Hippocampal formation (tissue), 2 donors: Measurements from ENCODE around the gene IRAK3.
A peak's percentile ranks its signal among the peaks of the same experiment; 100 is the strongest.
"Not testable (repeated sequence)": the region's sequence is repeated elsewhere in the genome, so short reads cannot be mapped to it uniquely, and the experiment has no call there.

Source experiments
- DNase-seq, 2 donors: peaks; one replicate each; lab custom pipeline; 2025; lab: John Stamatoyannopoulos, UW

The IRAK3 gene

DNA sequence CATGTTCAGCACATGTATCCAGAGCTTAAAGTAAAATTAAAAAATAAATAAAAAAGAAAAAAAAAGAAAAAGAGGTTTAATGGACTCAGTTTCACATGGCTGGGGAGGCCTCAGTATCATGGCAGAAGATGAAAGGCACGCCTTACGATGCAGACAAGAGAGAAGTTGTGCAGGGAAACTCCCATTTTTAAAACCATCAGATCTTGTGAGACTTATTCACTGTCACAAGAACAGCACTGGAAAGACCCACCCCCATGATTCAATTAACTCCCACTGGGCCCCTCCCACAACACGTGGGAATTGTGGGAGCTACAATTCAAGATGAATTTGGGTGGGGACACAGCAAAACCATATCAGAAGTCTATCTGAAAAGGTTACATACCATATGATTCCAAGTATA, 24.0 kb downstream of the IRAK3 start:
- not testable (repeated sequence) for DNase-seq

DNA sequence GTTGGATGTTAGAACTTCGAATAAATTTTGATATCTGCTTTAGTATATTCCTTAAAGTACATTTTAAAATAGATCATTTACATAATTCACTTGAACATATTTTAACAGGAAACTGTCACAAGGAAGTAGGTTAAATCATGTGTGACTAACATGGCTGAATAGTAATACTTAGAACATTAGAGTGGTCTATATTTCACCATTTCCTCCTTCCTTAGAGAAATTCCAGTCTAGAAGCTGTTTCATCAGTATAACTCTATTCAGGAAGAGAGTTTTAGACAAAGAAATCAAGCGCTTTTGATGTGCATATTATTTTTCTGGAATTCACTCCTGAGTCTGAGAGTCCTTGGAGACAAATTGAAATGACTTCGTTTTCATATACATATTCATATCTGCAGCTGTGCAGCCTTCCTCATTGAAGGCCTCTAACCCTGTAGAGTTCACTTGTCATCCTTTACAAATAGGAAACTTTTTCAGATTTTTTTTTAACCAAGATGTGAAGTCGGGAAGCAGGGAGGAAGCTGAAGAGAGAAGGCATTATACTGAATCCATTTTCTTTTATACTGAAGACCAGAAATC, 28.4 kb downstream of the IRAK3 start:
- no peak for DNase-seq

DNA sequence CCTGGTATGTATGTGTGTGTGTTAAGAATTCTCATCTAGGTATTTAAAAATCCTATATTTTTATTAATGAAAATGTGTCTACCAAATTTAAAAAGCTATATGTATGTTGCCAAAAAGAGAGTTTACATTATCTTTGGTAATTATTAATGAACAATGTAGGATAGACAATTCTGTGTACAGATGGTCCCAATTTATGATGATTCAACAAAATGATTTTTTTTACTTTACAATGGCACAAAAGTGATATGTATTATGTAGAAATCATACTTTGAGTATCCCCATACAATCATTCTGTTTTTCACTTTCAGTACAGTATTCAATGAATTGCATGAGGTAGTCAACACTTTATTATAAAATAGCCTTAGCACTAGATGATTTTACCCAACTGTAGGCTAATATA, 39.4 kb downstream of the IRAK3 start:
- DNase-seq, result no peak

DNA sequence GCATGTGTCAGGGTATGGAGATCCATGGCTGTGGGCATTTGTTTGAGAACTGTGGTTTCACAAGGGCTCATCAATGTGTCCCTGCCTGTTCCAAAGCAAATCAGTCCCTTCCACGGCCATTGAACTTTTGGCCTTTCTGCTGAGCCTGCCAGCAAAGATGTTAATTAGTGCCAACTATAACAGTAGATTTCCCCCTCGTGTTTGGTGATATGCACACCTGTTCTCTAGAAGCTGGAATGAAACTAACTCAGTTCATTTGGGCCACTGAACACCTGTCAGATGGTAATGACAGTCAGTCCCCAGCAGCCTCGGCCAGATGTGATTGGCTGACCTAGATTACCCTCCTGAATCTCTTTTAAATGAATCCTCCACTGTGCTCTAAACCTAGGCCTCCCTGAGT, 43.2 kb downstream of the IRAK3 start:
- DNase-seq, result no peak

DNA sequence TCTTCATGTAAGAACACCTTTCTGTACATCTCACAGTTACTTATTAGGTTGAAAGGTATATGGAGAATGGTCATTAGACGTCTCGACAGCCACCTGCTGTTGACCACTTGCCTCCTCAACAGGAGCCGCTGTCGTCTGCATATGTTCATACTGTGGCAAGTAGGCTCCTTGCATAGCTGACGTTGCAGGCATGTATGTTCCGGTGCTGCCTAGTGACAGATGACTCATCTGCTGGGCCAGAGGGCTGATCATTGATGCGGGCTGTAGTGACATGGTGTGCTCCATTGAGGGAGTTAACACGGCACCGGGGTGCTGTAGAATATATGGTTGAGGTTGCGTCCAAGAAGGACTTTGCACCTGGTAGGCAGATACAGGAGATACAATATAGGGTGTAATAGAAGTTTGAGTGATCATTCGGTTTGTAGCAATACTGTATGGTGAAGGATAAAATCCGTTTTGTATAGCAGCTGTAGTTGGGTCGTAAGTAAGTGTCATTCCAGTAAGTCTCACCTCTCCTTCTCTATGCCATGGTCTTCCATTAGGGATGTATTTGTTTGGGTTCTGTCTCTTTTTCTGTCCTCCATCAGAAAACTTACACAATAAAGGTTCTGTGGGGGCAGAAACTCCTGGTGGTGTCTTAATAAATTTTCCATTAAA, 45.2 kb downstream of the IRAK3 start:
- DNase-seq, result peak in 1 of 2 donors; percentile 26

DNA sequence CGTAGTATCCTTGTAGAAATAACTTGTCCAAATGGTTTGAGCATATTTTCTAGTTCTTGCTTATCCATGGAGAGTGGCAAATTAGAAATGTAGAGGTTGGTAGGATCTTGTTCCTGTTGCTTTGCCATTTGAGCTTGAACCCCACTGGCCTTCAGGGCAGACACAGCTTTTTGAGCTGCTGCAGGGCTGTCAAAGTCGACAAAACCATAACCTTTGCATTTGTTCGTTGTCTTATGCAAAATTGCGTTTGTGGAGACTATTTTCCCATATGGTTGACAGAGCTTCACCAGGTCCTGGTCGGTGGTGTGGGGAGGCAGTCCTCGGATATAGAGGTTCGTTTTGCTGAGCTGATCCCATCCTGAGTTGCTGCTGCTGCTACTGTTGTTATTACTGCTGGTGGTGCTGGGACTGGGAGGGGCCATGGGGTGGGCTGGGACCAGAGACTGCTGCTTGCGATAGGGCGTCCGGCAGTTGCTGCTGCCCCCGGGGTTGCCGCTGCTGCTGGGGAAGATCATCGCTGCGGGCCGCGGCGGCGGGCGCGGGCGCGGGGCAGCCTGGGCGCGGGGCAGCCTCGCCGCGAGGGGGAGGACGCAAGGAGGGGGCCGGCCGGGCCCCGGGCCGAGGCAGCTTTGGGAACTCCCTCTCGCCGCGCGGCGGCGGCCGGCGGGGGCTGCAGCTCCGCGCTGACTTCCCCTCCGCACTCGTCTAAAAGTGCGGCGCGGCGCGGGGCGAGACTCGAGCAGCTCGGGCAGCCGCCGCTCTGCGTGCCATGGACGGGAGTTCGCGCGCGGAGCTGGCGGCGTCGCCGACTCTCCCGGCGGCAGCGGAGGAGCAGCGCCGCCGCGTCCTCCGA, 46.0 kb downstream of the IRAK3 start:
- DNase-seq, result peak in 1 of 2 donors; percentile 36

DNA sequence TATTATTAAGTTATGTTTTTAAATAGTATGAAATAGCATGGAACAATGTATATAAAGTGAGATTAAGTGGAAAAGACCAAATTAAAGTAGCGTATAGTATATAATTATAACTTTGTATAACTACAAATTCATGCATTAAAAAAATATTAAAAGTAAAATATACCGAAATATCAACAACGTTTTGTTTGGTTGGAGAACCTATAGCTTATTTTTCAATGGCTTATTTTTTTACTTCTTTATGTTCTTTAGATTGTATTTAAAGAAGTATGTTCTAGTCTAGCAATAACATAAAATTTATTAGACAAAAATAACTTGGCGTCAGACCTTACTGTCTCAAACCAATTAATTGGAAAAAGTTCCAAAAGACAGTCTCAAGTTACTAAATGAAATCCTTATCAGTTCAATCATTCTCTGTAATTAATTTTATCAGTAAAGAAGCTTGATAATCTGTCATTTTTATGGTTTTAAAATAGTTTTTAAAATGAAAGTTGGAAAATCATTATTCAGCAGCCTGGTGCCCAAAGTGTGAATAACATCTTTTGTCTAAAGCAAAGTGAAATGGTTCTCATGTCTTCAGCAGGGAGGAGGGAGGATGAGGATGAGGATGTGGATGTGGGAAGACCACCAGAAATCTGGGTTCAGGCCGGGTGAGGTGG, 46.7 kb downstream of the IRAK3 start:
- no peak for DNase-seq

DNA sequence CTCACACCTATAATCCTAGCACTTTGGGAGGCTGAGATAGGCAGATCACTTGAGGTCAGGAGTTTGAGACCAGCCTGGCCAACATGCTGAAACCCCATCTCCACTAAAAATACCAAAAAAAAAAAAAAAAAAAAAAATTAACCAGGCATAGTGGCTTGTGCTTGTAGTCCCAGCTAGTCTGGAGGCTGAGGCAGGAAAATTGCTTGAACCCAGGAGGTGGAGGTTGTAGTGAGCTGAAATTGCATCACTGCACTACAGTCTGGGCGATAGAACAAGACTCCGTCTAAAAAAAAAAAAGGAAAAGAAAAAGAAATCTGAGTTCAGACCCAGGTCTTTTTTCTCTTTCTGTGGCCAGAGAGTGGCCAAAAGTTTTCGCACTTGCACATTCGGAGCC, 47.3 kb downstream of the IRAK3 start:
- not testable (repeated sequence) for DNase-seq

DNA sequence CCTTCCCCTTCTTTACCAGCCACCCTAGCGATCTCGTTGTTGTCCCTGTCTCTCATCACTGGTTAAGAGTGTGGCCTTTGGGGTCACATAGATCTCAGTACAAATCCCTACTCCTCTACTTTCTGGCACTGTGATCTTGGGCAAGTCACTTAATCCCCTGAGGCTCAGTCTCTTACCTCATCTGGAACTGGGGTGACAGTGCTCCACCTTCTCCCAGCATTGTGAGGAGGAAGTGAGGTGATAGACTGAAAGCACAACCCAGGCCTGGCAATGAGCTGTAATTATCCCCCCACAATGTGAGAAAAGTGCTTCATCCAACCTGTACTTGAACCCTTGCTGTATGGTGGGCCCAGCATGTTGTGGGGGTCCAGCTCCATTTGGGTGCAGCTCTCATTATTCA, 48.0 kb downstream of the IRAK3 start:
- DNase-seq, result no peak

DNA sequence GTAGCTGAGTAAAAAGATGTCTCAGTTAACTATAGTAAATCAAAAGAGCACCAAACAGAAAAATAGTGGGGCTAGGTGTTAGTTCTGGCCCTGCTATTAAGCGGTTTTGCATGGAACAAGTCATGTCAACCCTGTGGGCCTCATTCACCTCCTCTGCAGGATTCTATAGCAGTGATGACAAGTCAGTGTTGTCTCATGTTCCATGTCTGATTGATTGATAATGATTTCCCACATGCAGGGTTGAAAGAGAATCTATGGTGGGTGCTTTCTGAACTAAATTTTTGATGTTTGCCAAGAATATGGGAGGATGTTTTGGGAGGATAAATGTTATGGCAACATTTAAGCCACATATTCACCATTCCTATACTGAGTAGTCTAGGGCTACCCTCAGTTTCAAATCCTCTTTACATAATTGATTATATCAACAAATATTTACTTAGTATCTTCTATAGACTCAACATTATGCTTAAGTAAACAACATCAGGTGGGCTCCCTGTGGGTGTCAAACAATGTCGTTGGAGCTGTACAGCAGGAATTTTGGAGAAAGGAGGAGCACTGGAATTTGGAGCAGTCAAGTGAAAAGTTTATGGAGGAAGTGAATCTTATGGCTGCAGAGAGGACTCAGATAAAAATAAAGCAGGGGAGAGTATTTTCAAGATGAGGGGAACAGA, 48.6 kb downstream of the IRAK3 start:
- DNase-seq, result no peak

DNA sequence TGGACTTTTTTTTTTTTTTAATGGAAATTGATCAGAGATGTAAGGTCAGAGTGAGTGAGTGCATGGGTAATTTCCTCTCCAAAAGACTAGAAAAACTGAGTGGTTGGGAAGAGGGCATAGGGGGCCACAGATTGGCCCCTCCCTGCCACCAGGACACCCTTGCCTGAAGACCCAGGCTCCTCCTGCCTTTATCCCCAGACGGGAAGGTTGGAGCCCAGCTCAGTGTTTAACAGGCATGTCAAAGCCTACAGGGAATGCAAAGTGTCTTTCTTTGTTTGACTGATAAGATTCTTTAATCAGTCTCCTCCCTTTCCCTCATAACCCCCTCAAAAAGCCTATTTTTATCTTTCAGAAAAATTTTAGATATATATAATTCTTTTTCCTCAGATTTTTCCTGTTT, 50.3 kb downstream of the IRAK3 start:
- no peak for DNase-seq

DNA sequence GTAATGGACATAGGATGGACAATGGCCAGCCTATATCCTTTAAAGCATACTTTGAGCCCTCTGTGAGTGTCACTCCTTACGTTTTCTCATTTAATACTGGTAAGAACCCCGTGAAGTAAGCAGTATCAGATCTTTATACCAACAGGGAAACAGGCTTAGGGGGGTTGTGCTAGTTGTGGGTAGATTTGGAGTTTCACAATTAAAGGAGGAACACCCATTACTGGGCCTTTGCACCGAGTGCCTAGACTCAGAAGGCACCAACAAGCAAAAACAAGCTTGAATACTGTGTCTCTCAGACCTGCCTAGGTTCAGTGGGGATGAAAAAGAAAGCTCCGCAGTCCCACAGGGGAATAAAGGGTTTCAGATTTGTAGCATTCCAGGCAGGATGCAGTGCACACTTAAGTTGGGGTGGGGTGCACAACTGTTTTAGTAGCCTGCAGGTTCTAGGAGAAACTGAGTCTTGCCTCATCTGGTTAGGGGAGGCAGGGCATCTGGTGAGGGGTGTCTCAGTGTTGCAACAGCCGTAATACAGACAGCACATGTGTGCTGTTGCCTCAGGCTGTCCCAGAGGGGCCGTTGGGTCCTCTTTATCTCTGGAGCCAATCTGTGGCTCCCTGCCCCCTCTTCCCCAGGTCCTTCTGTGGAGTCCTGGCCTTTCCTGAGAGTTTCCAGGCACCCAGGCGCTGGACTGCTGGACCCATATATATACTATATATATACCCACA, 51.2 kb downstream of the IRAK3 start:
- DNase-seq, result no peak

DNA sequence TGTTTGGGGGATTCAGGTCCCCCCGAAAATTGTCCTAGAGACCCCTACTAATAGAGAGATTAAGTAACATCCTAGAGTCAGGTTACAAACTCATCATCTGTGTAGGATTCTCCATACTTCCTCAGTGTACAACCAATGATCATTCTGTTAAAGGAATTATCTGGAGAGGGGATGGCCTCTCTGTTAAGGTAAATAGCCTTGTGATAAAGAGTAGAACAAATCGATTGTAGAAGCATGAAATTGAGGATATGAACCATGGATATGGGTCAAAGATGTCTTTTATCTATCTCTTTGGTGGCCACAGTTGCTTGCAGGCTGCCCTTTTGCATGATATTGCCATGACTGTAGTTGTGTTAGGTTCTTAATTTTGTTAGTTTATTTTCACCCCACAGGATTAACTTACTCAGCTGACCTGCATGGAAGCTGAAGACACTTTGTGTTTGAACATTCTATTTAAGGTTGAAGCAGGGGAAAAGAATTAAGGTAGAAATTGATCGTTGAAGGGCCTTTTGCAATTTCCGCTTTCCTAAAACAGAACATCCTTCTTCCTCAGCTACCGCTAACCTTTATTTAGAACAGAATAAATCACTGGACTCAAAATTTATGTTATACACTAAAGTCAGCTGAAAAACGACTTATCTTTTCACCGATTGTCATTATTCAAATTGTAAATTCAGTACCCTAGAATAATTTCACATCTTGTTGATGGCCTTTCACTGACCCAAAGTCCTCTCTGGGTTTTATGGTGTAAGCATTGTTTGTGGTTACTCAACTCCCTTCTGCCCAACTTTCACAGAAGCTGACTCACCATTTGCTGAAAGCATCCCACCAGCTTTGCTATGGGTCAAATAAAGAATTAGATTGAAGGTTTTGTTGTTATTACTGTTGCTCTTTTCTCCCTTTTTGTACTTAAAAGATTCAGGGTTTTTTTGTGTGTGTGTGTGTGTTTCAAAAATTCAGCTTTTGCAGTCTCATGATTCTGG, 52.3 kb downstream of the IRAK3 start:
- no peak for DNase-seq

DNA sequence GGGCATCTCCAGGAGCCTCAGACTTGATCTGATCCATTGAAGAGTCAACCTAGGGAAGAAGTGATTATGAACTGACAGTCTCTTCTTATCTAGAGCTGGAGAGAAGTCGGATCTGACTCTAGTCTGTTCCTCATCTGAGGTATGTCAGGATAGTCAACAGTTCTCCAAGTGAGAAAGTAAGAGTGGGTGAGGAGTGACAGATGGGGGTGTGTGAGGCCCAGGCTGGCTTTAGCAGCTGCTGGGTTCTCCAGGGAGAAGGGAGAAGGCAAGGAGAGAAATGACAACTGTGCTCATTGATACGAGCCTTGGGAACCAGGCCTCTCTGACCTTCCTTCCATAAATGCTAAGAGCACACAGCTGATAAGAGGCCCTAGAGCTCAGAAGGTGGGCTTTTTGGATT, 53.3 kb downstream of the IRAK3 start:
- no peak for DNase-seq

DNA sequence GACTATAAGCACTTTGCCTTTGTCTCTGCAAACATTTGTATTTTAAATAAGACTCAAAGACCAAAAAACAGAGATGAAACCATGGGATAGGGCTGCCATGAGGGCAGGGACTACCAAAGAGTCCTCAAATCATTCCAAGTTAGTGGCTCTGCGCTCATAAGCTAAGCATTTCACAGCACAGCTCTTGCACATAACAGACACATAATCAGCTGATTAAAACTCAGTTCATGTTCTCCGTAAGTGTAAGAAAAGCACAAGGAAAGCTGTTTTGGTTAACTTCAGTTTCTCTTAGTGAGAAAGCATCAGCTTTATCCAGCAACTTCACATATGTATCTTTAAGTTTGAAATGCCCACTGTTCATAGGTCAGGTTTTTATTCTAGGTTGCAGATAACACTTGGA, 54.9 kb downstream of the IRAK3 start:
- no peak for DNase-seq

DNA sequence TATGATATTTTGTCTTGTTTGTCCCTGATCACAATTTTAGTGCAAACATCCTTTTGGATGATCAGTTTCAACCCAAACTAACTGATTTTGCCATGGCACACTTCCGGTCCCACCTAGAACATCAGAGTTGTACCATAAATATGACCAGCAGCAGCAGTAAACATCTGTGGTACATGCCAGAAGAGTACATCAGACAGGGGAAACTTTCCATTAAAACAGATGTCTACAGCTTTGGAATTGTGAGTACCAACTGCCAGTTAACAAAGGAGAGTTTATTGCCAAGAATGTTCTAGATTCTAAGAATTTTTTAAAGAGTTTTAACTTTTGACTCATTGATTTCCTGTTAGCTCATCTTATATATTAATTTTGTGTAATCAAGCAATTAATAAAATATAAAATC, 55.4 kb downstream of the IRAK3 start:
- DNase-seq, result no peak

DNA sequence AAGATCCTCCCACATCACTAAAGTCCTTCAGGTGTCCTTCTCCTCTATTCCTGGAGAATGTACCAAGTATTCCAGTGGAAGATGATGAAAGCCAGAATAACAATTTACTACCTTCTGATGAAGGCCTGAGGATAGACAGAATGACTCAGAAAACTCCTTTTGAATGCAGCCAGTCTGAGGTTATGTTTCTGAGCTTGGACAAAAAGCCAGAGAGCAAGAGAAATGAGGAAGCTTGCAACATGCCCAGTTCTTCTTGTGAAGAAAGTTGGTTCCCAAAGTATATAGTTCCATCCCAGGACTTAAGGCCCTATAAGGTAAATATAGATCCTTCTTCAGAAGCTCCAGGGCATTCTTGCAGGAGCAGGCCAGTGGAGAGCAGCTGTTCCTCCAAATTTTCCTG, 58.7 kb downstream of the IRAK3 start:
- DNase-seq, result no peak

DNA sequence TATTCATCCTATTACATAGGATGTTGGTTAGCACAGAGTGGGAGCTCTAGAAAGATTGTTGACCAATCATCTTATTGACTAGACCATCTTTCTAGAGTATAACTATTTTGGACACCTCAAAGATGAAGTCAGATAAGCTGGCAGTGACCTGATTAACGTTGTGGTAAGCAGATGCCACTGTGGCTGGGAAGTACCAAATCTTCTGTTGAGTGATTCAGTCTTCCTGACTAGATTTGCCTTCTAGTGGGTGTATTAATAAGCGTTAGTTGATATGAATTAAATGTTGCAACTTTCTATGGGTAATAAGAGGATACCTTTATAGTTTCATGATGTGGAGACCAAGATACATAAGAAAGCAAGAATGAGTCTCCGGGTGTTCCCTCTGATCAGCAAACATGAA, 62.0 kb downstream of the IRAK3 start:
- no peak for DNase-seq

DNA sequence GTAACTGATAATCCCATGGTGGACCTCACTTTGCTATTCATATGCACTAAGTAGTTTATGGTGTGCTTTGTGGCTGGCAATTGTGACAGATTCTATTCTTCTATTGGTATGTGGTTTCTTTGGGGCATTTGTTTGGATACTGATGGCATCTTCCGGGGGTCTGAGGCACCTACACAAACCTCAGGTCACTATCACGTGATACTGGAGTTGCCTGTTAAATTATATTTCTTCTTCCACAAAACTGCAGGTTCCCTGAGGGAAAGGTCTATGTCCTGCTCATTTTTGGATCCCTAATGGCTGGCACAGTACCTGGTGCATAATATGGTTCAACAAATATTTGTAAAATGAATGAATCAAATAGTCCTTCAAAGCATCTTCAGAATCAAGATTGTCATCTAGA, 63.8 kb downstream of the IRAK3 start:
- DNase-seq, result no peak

DNA sequence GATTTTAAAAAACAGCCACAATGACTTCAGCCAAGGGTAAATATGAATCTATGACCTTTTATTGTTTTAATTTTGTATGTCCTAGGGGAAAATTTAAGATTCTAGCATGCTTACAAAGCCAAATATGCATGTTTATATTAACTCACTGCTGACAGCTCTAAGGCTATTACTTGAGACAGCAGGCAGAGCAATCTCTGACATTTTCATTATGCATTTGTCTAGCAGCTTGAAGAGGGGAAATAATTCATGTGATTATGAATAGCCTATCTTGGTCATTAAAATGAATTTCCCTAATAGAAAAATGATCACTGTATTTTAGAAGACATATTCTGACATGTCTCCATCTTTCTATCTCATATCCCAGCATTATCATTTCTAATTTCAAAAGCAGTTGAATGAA, 66.7 kb downstream of the IRAK3 start:
- DNase-seq, result no peak
